K562 (cell line): Measurements from ENCODE around the gene AGK. TPM values are rescaled to one million over a fixed set of nuclear protein-coding genes. Genes with fewer than 3 reads are reported as not detected.
A peak's percentile ranks its signal among the peaks of the same experiment; 100 is the strongest.

Experiments
- ATAC-seq: fragments of 200-7000 bp; cut with Tn5 transposase; 3 replicates; pipeline ENCODE4 v1.9.1; 2020; ENCODE audit warnings: moderate library complexity
- BruUV-seq: library from RNA; stranded (reverse); fragments of 400-500 nt; replicated peaks from 2 replicates; lab custom pipeline; 2021; lab: Mats Ljungman, UMichigan
- CTCF ChIA-PET: fragments of 300-600 bp; formaldehyde crosslinking; extraction: SDS; loops from one replicate; lab custom pipeline; 2021; ENCODE audit warnings: low intra/inter-chr PET ratio; lab: Yijun Ruan, JAX
- POLR2A ChIA-PET: fragments of 300-600, 350-650 bp; sonication (Branson Sonifier 250); formaldehyde crosslinking; extraction: SDS; loops from one replicate; lab custom pipeline; 2021; ENCODE audit warnings: antibody characterized with exemption, inconsistent platforms; lab: Yijun Ruan, JAX
- DNase-seq, 4 experiments: peaks; one replicate each; pipeline versions ENCODE4 v3.0.0 to v3.0.0-alpha.2; 2011 to 2018; ENCODE audit warnings: low spot score in 3 of 4, mixed read lengths in 3 of 4; ENCODE audit errors: extremely low read depth in 1 of 4
- FAIRE-seq: peaks from 2 replicates; lab custom pipeline; 2011; peaks lifted over from hg19 to GRCh38; lab: Jason Lieb, UNC
- H2AFZ ChIP-seq: 2 replicates; pipeline ENCODE4 v1.6.0; 2011; ENCODE audit warnings: low read depth, low read length, control low read depth, inconsistent platforms
- H3K27ac ChIP-seq: fragments of 200-600 bp; 3 replicates; pipeline ENCODE4 v1.8.0; 2011; ENCODE audit warnings: low read depth, mild to moderate bottlenecking, control low read depth, inconsistent platforms, low read length, moderate library complexity, mixed read lengths; ENCODE audit errors: extremely low read depth
- H3K27me3 ChIP-seq, 2 experiments: fragments of 300-600 bp in 1 of 2; 2 replicates in 1 of 2; 3 replicates in 1 of 2; pipeline versions ENCODE4 v1.6.0 to v1.8.0; 2011; ENCODE audit warnings: inconsistent platforms in 2 of 2, low read length in 2 of 2, mild to moderate bottlenecking in 1 of 2, mixed read lengths in 1 of 2, moderate library complexity in 1 of 2; ENCODE audit not compliant: control insufficient read depth in 2 of 2, insufficient read depth in 2 of 2
- H3K36me3 ChIP-seq: fragments of 300-600 bp; 3 replicates; pipeline ENCODE4 v1.8.0; 2011; ENCODE audit warnings: mild to moderate bottlenecking, low read length, inconsistent platforms; ENCODE audit not compliant: control insufficient read depth, insufficient read depth
- H3K4me1 ChIP-seq, 2 experiments: fragments of 200-600 bp in 1 of 2; replicated peaks in 1 of 2; 2 replicates in 1 of 2; 3 replicates in 1 of 2; pipeline versions ENCODE4 v1.5.1 to v1.8.0; 2011; ENCODE audit warnings: inconsistent platforms in 2 of 2, low read length in 2 of 2, mild to moderate bottlenecking in 1 of 2, mixed read lengths in 1 of 2, moderate library complexity in 1 of 2; ENCODE audit not compliant: control insufficient read depth in 2 of 2, insufficient read depth in 2 of 2
- H3K4me2 ChIP-seq: 2 replicates; pipeline ENCODE4 v1.6.1; 2011; ENCODE audit warnings: low read length, control low read depth, inconsistent platforms, mixed read lengths; ENCODE audit not compliant: insufficient read depth
- H3K4me3 ChIP-seq: fragments of 200-600 bp; sonication (generic), shearing (Covaris generic); 2 replicates; pipeline ENCODE4 v1.5.1; 2016; ENCODE audit warnings: control low read depth, inconsistent platforms
- H3K79me2 ChIP-seq: fragments of 200-600 bp; 3 replicates; pipeline ENCODE4 v1.8.0; 2011; ENCODE audit warnings: low read length, inconsistent platforms; ENCODE audit not compliant: control insufficient read depth, insufficient read depth
- H3K9ac ChIP-seq, 2 experiments: 2 replicates each; pipeline versions ENCODE4 v1.6.0 to v1.6.1; 2011; ENCODE audit warnings: low read depth in 2 of 2, low read length in 2 of 2, control low read depth in 1 of 2, inconsistent platforms in 1 of 2, mild to moderate bottlenecking in 1 of 2, mixed read lengths in 1 of 2; ENCODE audit not compliant: insufficient read depth in 1 of 2
- H3K9me1 ChIP-seq: one replicate; pipeline ENCODE4 v1.6.0; 2011; ENCODE audit warnings: inconsistent platforms, mild to moderate bottlenecking, low read length, moderate library complexity; ENCODE audit not compliant: control insufficient read depth, insufficient read depth
- H3K9me3 ChIP-seq: replicated peaks from 2 replicates; pipeline ENCODE4 v1.5.1; 2011; ENCODE audit warnings: low read depth, low read length, inconsistent platforms; ENCODE audit not compliant: control insufficient read depth, insufficient read depth
- H4K20me1 ChIP-seq: replicated peaks from 2 replicates; pipeline ENCODE4 v1.6.1; 2011; ENCODE audit warnings: low read length, inconsistent platforms, mixed read lengths; ENCODE audit not compliant: control insufficient read depth, insufficient read depth
- C11orf30 ChIP-seq: fragments of 450-650 bp; IDR thresholded peaks from 2 replicates; pipeline ENCODE4 v1.6.1; 2016; ENCODE audit warnings: low read depth, mild to moderate bottlenecking
- MAFF ChIP-seq: IDR thresholded peaks from 2 replicates; pipeline ENCODE4 v1.6.1; 2012; ENCODE audit warnings: low read length, improper control_type of control experiment
- MAFK ChIP-seq: IDR thresholded peaks from 2 replicates; pipeline ENCODE4 v1.6.1; 2011; ENCODE audit warnings: low read length, improper control_type of control experiment
- MCM2 ChIP-seq: fragments of 450-650 bp; IDR thresholded peaks from 2 replicates; pipeline ENCODE4 v1.6.1; 2017; ENCODE audit warnings: low read depth, mild to moderate bottlenecking
- NFE2 ChIP-seq: IDR thresholded peaks from 2 replicates; pipeline ENCODE4 v1.6.1; 2014; ENCODE audit warnings: antibody characterized with exemption, low read depth
- ZNF217 ChIP-seq: sonication (generic); formaldehyde crosslinking; IDR thresholded peaks from 2 replicates; pipeline ENCODE4 v1.8.0; 2022; ENCODE audit warnings: mild to moderate bottlenecking, missing genetic modification reagents
- ZNF232 ChIP-seq: sonication (generic); formaldehyde crosslinking; IDR thresholded peaks from 2 replicates; pipeline ENCODE4 v1.8.0; 2022; ENCODE audit warnings: mild to moderate bottlenecking, missing genetic modification reagents
- WGBS: fragments of 100-300 bp; shearing (Covaris generic); methylation state at CpG from one replicate; pipeline ENCODE4 v1.1.6; 2016; ENCODE audit warnings: low coverage, mixed read lengths; ENCODE audit not compliant: insufficient coverage; ENCODE audit errors: missing lambda C conversion rate; 5-methylcytosine and 5-hydroxymethylcytosine counted together
- in situ Hi-C: fragments of 300-500 bp; cut with MboI; formaldehyde crosslinking; loops from 4 replicates; pipeline ENCODE4 v1.15.0; 2018; ENCODE audit warnings: inconsistent platforms, mixed read lengths
- intact Hi-C: fragments of 100-400 bp; cut with micrococcal nuclease; formaldehyde crosslinking; loops from 2 replicates; pipeline ENCODE4 v1.14.2; 2022
- polyA plus RNA-seq, 8 experiments: library from polyadenylated mRNA; depleted of rRNA in 4 of 8; stranded (reverse) in 5 of 8; unstranded in 3 of 8; fragments of >200 nt; fragmentation: Nextera tagmentation in 2 of 8; fragmentation: Illumina TruSeq in 1 of 8; extraction: Ambion mirVana in 2 of 8; extraction: Trizol in 1 of 8; gene quantifications; 2 replicates each; pipeline versions ENCODE4 v1.2.1 to v1.2.3, GENCODE V29; 2011 to 2014; ENCODE audit warnings: inconsistent platforms in 1 of 8, missing spikeins in 1 of 8
- total RNA-seq, 7 experiments: library from RNA; depleted of rRNA in 6 of 7; stranded (reverse); fragments of >200 nt in 6 of 7; fragmentation: Illumina TruSeq in 2 of 7; extraction: Trizol in 2 of 7; gene quantifications; 2 replicates each; pipeline versions ENCODE4 v1.2.1 to v1.2.3, GENCODE V29; 2011 to 2021; ENCODE audit warnings: low replicate concordance in 1 of 7
- TF ChIP-seq, protein P1 (sequence below): sonication (generic); formaldehyde crosslinking; IDR thresholded peaks from 2 replicates; pipeline ENCODE4 v1.8.1; 2022; ENCODE audit warnings: missing genetic modification reagents

The AGK gene
- total and polyA plus RNA-seq, 9 of the 15 experiments (the other 6 are each of a cell fraction or from before 2014, with no cell fraction given): 50.7 to 128 (median 71.8) TPM

- H3K79me2 ChIP-seq: no peaks in the 10 kb centered on the region
- no peak overlapping the region for H3K27ac ChIP-seq
- H3K27me3 ChIP-seq: no peaks in the 10 kb centered on the region
- H3K9me3 ChIP-seq: no peaks in the 10 kb centered on the region
- no peak overlapping the region for H3K9ac ChIP-seq
- H3K4me1 ChIP-seq: peaks cover 0 to 7% of the 10 kb centered on the region in 2 experiments; a peak in 2 of 5 replicates
- CTCF ChIA-PET: interaction anchor here (0.7 kb wide), 1 partner anchor 123 kb away, joined by 3 read pairs; no protein-coding TSS in a partner anchor
- BruUV-seq: no TSS peak
- H3K9me1 ChIP-seq: no peaks in the 10 kb centered on the region
- TF ChIP-seq, protein P1, sequence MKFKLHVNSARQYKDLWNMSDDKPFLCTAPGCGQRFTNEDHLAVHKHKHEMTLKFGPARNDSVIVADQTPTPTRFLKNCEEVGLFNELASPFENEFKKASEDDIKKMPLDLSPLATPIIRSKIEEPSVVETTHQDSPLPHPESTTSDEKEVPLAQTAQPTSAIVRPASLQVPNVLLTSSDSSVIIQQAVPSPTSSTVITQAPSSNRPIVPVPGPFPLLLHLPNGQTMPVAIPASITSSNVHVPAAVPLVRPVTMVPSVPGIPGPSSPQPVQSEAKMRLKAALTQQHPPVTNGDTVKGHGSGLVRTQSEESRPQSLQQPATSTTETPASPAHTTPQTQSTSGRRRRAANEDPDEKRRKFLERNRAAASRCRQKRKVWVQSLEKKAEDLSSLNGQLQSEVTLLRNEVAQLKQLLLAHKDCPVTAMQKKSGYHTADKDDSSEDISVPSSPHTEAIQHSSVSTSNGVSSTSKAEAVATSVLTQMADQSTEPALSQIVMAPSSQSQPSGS: no peak
- TF ChIP-seq ZNF217: 0 out of 2 replicates have a peak, but pooled peaks have one; percentile 49
- TF ChIP-seq, all 486 proteins: peak for 1
- FAIRE-seq: no peak
- Histone ChIP-seq H4K20me1 (no peaks in the 10 kb centered on the region), H2AFZ (no peak overlapping the region), H3K4me2 (no peak overlapping the region), H3K4me3 (no peak overlapping the region), H3K36me3 (peaks cover 17% of the 10 kb centered on the region)
- POLR2A ChIA-PET: no interaction called here
- WGBS: 71% methylated on average over 6 of the region's 6 CpGs
- ATAC-seq: no peak
- in situ Hi-C loops (no loop called here), intact Hi-C loops (loop anchor here (10.0 kb wide), 2 partner anchors 405 to 585 kb away; partner anchors contain the start of gene TMEM178B)
- no peak for DNase-seq
These were observed 108.3 kb downstream of the AGK start for GRCh38 chr7:141659501-141659900.

- ATAC-seq: no peak; the same call in 2 of the 3 replicates
- Histone ChIP-seq H2AFZ (no peak overlapping the region), H3K9me3 (no peaks in the 10 kb centered on the region), H3K4me3 (no peak overlapping the region), H4K20me1 (no peaks in the 10 kb centered on the region), H3K27me3 (0 out of 5 replicates have a peak, but pooled peaks cover 0 to 4% of the 10 kb centered on the region in 2 experiments), H3K27ac (no peak overlapping the region), H3K4me2 (no peak overlapping the region), H3K79me2 (no peaks in the 10 kb centered on the region), H3K9me1 (no peaks in the 10 kb centered on the region), H3K9ac (no peak overlapping the region), H3K4me1 (peaks cover 3 to 9% of the 10 kb centered on the region in 2 experiments; a peak in 4 of 5 replicates), H3K36me3 (peaks cover 10% of the 10 kb centered on the region; the same call in 2 of the 3 replicates)
- ChIA-PET CTCF (no interaction called here), POLR2A (interaction anchor here (0.7 to 1.2 kb wide), 2 partner anchors 10 to 591 kb away, joined by 3 to 5 read pairs; no protein-coding TSS in a partner anchor)
- in situ Hi-C loops: no loop called here
- intact Hi-C loops: no loop called here
- no peak for FAIRE-seq
- BruUV-seq: no TSS peak
- WGBS: 42% methylated on average over 4 of the region's 4 CpGs
- DNase-seq: no peak
- peak; percentile 42; the same call in 1 of the 2 replicates for TF ChIP-seq MAFK
- no peak for TF ChIP-seq MCM2
- peak; percentile 44; the same call in 1 of the 2 replicates for TF ChIP-seq NFE2
- no peak for TF ChIP-seq ZNF232 (CRISPR knock-in tag)
- peak; percentile 26; the same call in 1 of the 2 replicates for TF ChIP-seq MAFF
- TF ChIP-seq C11orf30: peak; percentile 63
These were observed 109.0 kb downstream of the AGK start for GRCh38 chr7:141660259-141660658.
